ENCODE measurements around the gene ZNF750.

ZNF750 gene

DNA sequence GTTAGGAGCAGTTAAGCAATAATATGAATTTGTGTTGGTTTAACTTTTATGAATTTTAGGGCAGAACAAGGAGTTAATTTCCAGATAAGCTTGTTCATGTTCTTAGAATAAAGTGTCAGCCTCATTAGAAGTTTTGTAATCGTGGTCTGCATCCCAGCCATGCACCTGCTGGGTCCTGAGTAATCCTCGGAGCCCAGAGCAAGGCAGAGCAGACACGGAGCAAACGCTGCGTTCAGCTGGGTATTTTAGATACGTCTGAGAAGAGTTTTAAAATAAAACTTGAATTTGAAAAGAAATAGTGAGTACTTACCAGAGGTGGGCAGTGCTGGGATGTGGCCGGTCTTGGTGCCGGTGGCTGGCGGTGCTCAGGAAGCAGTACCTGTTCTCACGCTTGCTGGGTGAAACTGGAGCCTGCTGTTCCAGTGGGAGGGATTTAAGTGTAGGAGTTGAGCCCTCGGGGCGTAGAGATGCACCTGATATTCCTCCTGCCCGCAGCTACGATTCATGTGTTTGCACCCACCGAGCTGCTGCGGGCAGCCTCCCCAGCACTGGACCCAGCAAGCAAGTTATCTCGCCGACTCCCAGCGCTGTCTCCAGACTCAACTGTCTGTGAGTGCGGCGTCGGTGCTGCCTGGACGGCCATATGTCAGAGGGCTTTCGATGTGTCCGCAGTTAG, at the start of gene ZNF750:
TSS of gene ZNF750 (minus strand) at position 406 of the 676 bp plus-strand sequence. CDS start 7,568 bp downstream, outside the sequence.
- intact Hi-C loops (cut with DNase I) = no loop called here
- DNase-seq = peak in 2 of 10 donors; percentile 57 to 76

DNA sequence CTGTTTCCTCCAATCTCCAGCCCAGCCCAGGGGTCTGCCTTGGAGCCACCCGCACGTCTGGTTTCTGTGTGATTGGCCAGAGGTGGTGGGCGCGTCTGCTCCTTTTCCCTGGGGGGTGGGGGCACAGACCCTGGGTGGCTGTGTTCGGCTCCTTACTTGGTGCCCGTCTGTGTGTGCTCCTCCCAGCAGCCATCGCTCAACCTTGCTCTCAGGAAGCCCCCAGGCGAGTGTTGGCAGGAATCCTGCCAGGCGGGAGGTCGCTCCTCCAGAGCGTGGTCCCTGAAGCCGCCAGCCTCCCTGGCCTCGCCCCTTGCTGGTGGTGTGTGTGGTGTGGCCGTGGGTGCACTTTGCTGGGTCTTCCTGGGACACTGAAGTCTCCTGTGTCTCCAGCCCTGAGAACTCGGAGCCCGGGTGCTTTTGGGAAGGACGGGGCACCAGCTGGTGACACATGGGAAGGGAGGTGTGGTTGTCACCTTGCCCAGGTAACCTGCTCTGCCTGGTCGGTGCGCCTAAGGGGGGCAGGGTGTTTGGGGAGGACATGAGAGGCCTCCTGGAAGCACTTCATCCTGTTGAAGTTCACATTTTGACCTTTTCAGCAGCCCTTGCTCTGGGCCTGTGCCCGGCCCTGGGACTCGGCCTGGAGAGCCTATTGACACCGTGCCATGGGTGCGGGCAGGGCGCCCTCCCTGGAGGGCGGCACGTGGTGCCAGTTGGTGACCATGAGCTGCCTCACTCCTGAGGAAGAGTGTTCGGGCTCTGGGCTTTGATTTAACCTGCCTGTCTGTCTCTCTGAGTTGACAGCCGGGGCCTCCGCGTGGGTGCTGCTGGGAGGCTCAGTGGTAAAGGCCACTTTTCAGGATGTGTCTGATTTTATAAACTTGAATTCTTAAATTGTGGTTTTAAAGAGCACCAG, 49.0 kb upstream of the ZNF750 start:
- intact Hi-C loops (cut with DNase I) = no loop called here
- DNase-seq = no peak

DNA sequence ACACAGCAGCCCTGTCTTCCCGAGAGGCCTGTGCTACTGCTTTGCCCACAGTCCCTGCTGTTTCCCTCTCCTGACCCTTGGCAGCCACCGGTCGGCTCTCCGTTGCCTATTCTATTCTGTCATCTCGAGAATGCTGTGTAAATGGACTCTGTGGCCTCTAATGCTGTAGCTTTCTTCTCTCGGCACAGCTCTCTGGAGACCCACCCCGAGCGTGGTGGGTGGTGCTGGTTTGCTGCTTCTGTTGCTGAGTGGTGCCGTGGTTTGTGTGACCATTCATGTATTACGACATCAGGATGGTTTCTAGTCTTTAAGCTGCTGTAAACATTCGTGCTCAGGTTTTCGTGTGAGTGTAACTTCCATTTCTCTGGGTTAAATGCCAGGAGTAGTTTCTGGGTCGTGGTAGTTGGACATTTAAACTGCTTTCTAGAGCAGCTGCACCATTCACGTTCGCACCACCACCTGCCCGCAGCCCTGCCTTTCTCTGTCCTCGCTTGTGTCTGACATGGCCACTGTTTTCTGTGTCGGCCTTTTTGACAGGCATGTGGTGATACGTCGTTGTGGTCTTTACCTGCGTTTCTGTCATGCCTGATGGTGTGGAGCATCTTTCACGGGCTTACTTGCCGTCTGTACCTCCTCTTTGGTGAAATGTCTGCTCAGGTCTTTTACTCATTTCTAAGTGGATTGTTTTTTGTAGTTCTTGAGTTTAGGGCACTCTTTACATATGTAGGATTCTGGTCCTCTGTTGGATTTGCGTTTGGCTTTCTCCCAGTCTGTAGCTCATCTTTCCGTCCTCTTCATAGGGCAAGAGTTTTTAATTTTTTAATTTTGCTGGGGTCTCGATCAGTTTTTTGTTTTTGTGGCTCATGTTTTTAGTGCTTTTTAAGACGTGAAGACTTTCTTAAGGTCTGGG, 47.7 kb upstream of the ZNF750 start:
- intact Hi-C loops (cut with DNase I) = no loop called here
- no peak for DNase-seq

DNA sequence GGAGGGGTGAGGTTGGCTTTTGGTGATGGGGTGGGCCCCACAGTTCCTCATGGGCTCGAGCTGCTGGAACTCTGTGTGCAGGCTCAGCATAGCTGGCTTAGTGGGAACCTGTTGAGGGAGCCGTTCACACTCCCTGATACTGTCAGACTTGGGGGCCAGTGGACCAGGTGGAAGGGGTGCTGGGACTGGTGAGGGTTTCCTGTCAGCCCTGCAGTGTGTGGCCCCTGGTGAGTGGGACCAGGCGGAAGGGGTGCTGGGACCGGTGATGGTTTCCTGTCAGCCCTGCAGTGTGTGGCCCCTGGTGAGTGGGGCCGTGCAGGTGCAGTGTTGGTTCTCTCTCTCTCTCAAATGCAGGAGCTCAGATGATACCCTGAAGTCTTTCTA, 45.1 kb upstream of the ZNF750 start:
- intact Hi-C loops (cut with DNase I) = no loop called here
- DNase-seq = peak in 1 of 10 donors; percentile 5

DNA sequence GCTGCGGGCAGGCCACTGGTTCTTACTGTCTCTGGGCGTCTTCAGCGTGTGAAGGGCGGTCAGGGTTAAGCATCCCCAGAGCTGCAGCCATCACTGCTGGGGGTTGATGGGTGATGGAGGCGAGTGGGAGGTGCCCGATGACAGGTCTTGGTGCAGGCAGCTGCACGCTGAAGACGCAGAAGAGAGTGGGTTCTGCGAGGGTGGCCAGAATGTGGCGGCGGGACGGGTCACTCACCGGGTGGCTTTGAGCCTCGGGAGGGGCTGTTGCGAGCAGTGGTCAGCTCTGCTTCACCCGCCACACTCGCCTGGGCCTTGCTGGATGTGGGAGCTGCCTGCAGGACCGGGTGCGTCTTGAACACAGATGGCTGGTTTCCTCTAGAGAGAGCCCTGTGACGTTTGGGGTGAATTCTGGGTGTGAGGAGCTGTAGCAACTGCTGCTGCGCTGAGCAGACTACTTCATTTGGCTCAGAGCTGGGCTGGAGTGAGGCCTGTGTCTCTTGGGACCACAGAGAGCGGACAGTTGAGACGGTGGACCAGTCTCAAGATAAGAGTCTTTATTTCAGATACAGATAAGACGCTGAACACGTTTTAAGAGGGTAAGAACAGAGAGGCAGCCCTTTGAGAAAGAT, 44.6 kb upstream of the ZNF750 start:
- peak in 1 of 10 donors; percentile 5 for DNase-seq
- intact Hi-C loops (cut with DNase I) = no loop called here

DNA sequence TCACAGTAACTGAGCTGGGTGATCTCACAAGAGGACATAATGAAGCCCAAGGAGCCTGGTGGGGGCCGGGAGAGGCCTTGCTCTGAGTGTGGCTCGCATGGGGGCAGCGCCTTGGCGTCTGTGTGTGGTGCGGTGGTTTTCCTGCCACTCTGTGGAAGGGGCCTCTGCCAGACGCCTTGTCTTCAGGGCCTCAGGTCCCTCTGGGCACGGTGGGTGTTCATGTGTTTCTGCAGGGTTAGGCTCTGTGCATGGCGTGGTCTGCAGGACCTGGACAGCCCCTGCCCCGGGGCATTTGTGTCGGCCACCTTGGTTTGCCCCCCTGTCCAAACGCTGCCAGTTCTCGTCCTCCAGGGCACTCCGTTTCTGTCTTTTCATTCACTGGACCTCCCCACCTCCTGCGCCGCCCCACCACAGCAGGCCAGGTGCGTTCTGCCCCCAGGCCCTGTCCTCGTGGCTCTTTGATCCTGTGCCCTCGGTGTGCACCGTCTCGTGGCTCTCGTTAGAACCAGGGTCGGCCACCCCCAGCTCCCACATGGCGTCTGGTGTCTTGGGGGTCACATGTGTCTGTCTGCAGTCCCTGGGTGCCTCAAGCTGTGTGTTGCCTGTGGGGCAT, 43.7 kb upstream of the ZNF750 start:
- intact Hi-C loops (cut with DNase I) = no loop called here

DNA sequence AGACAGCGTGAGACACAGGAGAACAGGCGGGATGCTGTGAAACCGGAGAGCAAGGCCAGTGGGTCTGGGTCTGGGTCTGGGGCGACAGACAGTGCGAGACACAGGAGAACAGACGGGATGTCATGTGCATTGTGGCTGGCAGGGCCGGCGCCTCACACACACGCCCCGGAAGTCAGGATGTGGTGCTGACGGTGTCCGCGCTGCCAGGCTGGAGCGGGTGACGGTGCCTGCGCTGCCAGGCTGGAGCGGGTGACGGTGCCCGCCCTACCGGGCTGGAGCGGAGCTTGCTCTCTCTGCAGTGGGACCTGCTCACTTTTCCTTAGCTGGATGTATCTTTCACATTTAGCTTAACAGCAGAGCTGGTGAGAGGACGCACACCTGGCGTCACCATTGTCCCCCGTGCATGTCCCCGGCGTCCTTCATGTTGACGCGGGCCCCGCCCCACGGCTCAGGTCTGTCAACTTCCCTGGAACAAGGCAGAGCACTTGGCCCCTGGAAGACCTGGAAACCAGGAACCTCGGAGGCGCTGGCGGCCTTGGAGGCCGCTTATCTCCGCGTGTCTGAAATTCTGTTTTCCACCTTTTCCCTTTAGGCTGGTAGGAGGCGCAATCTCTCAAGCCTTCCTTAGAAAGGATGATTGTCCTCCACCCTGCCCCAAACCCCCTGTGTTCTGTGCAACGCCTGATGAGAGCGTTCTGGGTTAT, 43.0 kb upstream of the ZNF750 start:
- DNase-seq = no peak
- intact Hi-C loops (cut with DNase I) = no loop called here

More for the DNA sequence above, 43.7 kb upstream of the ZNF750 start:
- DNase-seq = peak in 1 of 10 donors; percentile 4

DNA sequence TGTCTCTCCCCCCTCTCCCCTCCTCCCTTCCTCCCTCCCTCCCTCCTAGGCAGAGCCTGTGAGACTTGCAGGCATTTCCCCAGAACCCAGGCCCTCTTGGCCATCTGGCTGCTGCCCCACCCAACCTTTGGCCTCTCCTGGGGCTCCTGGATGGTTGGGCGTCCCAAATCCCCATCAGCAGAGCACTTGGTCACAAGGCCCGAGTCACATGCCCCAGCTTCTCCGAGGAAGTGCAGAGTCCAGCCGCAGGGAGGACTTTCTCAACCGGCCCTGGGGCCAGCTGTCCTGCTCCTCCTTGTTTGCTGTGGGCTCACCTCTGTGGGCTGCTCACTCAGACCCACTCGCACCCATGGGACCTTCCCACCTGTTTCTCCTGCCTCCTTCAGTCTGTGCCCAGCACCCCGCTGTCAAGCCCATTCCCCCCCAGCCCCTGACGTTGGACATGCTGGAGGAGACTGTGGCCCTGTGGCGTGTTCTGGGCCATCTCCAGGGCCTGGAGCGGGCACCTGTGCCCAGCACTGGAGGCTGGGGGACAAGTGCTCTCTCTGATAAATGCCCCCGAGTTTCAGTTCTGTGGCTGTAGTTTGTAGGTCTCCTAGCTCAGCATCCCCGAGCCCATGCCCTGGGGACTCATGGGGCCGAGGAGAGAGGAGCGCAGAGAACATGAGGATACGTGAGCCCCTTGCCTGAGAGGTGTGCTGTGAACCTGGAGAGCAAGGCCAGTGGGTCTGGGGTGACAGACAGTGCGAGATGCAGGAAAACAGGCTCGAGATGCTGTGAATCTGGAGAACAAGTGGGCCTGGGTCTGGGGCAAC, 42.3 kb upstream of the ZNF750 start:
- intact Hi-C loops (cut with DNase I) = no loop called here
- DNase-seq = peak in 6 of 10 donors; percentile 22 to 88 (median 40)

DNA sequence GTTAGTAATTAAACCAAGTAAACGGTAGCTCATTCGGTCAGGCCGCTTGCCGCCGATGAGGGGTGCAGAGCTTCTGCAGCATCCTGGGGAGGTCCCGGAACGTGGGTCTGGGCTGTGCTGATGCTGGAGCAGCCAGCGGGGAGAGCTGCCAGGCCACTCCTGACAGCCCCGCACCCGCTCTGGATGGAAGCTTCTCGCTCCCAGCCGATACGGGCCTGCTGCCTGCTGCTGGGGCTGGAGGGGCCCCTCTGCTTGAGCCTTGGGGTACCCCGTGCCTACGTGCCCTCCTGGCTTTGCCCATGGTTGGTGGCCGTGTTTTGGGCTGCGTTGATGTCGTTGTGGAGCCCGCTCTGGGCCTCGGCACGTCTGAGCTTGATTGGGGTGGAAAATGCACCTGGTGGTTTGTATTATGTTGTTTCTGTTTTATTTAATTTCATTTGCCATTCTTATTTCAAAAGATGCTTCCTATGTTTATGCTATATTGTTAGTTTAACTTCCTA, 41.6 kb upstream of the ZNF750 start:
- DNase-seq = peak in 4 of 10 donors; percentile 5 to 83 (median 54)
- intact Hi-C loops (cut with DNase I) = no loop called here

DNA sequence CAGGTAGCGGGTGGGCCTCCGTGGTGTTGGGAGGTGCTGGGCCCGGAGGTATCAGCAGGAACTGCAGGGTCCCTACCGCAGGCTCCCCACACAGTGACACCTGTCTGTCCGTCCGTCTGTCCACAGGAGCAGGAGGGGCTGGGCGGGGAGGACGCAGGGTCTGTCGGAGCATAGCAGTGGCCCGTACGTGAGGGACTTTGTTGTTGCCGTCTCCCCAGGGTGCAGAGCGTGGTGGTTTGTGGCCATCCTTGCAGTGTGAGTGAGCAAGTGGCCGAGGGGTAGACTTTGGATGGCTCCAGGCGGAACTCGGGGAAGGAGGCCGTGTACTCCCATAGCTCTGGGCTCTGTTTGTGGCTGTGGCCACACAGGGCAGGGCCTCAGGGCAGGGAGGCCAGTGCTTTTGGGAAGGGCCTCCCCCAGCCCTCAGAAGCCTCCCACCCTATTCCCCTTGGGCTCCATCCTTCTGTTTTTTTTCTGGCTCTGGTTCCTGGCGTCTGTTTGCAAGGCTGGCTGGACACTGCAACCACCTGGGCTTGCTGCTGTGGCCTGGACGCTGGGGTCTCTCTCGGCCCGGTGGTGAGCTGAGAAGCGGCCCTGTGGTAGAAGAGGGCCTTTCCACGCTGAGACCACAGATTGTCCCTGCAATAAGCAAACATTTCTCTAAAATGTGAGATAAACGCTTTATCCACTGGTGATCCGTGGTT, 41.0 kb upstream of the ZNF750 start:
- intact Hi-C loops (cut with DNase I) = no loop called here
- peak in 4 of 10 donors; percentile 5 to 79 (median 50) for DNase-seq

DNA sequence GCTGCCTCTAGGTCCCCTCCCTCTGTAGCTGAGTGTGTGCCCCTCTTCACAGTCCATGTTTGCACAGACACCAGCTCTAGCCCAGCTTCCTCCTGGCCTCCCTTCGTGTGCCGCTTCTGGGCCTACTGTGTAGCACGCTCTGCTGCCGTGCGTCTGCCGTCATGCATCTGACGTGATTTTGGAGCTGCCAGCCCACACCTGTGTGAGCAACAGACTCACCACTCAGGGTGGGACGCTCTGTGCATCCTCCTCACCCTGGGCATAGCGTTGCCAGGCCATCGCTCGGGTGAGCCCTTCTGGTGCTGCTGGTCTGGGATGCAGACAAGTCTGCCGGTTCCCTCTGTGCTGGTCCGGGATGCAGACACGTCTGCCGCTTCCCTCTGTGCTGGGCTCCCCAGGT, 39.4 kb upstream of the ZNF750 start:
- peak in 2 of 10 donors; percentile 3 to 38 for DNase-seq
- intact Hi-C loops (cut with DNase I) = no loop called here

DNA sequence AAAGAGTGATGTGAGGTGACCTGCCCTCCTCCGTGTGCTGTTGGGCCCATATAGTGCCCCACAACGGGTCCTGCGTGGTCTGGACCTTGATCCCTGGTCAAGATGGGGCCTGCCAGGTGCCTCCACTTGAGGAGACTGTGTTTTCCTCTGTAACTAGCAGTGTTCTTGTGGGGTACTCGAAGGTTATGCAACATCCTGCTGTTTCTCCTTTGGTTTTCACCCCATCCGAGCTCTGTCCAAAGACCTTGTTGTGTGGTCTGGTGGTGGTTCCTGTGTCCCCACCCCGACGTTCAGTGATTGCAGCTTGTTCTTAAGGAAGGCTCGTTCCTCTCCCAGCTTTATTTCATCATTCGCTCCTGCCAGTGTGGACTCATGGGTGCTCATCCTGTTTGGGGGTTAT, 38.7 kb upstream of the ZNF750 start:
- no peak for DNase-seq
- intact Hi-C loops (cut with DNase I) = no loop called here

DNA sequence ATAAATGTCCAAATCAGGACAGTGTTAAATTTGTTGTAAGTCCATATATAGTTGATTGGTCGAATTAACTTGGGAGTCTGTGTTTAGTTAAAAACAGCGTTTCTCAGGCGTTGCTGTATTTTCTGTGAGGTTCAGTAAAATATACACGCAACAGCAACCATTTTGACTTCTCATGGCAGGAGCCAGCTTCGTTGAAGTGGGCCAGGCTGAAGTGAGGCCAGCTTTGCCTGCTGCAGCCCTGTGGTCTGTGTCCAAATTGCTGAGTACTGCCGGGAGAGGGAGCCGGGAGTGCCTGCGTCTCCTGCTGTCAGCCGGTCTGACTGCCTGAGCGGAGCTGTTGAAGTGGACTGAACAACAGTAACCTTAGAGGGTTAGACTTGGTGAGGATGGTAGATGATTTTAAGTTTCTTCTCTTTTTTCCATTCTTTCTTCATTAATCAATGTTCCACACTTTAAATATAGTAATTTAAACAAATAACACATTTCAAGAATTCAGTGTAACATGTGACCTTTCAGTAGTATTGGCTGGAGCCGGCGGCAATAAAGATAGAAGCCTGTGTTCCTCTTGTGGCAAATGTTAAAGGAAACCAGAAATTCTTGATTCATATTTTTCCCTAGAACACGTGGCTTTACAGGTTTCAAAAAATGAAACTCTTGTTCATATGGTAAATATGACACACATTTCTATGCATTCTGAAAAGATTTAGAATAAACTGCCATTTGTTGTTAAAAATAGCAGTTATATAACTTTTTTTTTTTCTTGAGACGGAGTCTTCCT, 37.0 kb upstream of the ZNF750 start:
- intact Hi-C loops (cut with DNase I) = no loop called here
- DNase-seq = peak; percentile 69 to 97 (median 80)

DNA sequence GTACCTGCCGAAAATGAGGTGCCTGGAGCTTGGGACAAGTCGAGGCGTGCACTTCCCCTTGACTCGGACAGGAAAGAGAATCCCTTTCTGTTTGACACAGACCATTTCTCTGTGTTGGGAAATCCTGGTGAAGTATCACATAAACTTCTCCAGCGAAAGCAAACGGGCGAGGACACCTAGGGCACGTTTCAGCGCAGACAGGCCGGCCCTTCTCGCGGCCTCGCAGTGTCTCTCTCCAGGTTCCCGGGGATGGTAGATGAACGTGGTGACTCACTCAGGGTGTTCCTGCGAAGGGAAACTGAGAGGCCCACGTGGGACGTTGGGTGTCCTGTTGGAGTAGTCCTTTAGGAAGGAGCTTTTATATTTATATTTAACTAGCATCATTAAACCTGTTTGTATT, 36.3 kb upstream of the ZNF750 start:
- DNase-seq = peak in 2 of 10 donors; percentile 5 to 73

DNA sequence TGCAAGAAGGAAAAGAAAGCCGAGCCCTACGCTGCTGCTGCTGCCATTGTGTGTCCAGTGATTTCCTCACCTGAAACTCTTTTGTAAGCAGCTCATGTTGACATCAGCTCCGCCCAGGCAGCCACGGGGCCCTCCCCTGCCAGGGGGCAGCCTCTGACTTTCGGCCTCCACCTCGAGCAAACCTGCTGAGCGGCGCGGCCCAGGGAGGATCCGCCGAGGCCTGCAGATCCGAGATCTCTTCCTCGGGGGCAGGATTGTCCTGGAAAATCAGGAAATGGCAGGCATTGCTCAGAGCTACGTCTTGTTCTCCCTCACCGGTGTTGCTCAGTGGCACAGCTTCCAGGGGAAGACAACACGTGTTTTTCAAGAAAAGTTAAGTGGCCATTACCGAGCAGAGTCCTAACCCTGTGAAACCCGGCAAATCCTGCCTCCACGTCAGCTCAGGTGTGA, 35.6 kb upstream of the ZNF750 start:
- peak in 5 of 10 donors; percentile 5 to 79 (median 58) for DNase-seq
- intact Hi-C loops (cut with DNase I) = no loop called here

More for the DNA sequence above, 36.3 kb upstream of the ZNF750 start:
- intact Hi-C loops (cut with DNase I) = no loop called here

Data from posterior cingulate gyrus (tissue), 11 donors.